Renal cortical epithelial cell (primary cell): ENCODE results near the gene BMAL1. TPM values are rescaled to one million over a fixed set of nuclear protein-coding genes. Genes with fewer than 3 reads are reported as not detected.

Experiments
- DNase-seq: peaks from one replicate; pipeline ENCODE4 v3.0.0-alpha.2; 2011; ENCODE audit warnings: low read depth
- total RNA-seq: library from RNA; depleted of rRNA; stranded (reverse); fragments of >200 nt; gene quantifications from 2 replicates; pipeline ENCODE4 v1.2.3, GENCODE V29; 2014

The BMAL1 gene
- total RNA-seq, 1 donor from 2014 or later = 20.7 TPM

- peak; percentile 72 for DNase-seq
Observed at GRCh38 chr11:13343931-13344717, 66.5 kb downstream of the BMAL1 start.

- no peak for DNase-seq
Observed at GRCh38 chr11:13344818-13345217, 67.2 kb downstream of the BMAL1 start.

GRCh38 chr11:13346470-13346869 lies 68.9 kb downstream of the BMAL1 start:
- no peak for DNase-seq

GRCh38 chr11:13347901-13348300 lies 70.3 kb downstream of the BMAL1 start:
- DNase-seq = no peak

- no peak for DNase-seq
Observed at GRCh38 chr11:13348305-13348704, 70.7 kb downstream of the BMAL1 start.

GRCh38 chr11:13349046-13349445 lies 71.5 kb downstream of the BMAL1 start:
- no peak for DNase-seq

- no peak for DNase-seq
Observed at GRCh38 chr11:13349581-13349980, 72.0 kb downstream of the BMAL1 start.

GRCh38 chr11:13352711-13353110 lies 75.1 kb downstream of the BMAL1 start:
- no peak for DNase-seq

- peak; percentile 31 for DNase-seq
Observed at GRCh38 chr11:13354335-13354734, 76.7 kb downstream of the BMAL1 start.

- DNase-seq = peak; percentile 52
Observed at GRCh38 chr11:13355191-13355590, 77.6 kb downstream of the BMAL1 start.

- no peak for DNase-seq
Observed at GRCh38 chr11:13357232-13357631, 79.6 kb downstream of the BMAL1 start.

GRCh38 chr11:13358596-13359270 lies 81.1 kb downstream of the BMAL1 start:
- DNase-seq = no peak

- no peak for DNase-seq
Observed at GRCh38 chr11:13362596-13363109, 85.1 kb downstream of the BMAL1 start.

GRCh38 chr11:13364388-13364787 lies 86.8 kb downstream of the BMAL1 start:
- DNase-seq = no peak

GRCh38 chr11:13366266-13367026 lies 88.9 kb downstream of the BMAL1 start:
- no peak for DNase-seq

GRCh38 chr11:13367115-13367514 lies 89.5 kb downstream of the BMAL1 start:
- no peak for DNase-seq

GRCh38 chr11:13368041-13368446 lies 90.5 kb downstream of the BMAL1 start:
- peak; percentile 78 for DNase-seq

GRCh38 chr11:13373216-13373615 lies 95.6 kb downstream of the BMAL1 start:
- no peak for DNase-seq

- no peak for DNase-seq
Observed at GRCh38 chr11:13375798-13376197, 98.2 kb downstream of the BMAL1 start.

- no peak for DNase-seq
Observed at GRCh38 chr11:13376402-13376801, 98.8 kb downstream of the BMAL1 start.

- DNase-seq = no peak
Observed at GRCh38 chr11:13376838-13377237, 99.2 kb downstream of the BMAL1 start.

- no peak for DNase-seq
Observed at GRCh38 chr11:13378316-13378715, 100.7 kb downstream of the BMAL1 start.
